Cardiac muscle cell (in vitro differentiated cells and primary cell): Measurements from ENCODE around the gene TNFRSF18. TPM values are rescaled to one million over a fixed set of nuclear protein-coding genes. Genes with fewer than 3 reads are reported as not detected.

Experiments
- DNase-seq, 2 donors: peaks; one replicate each; pipeline versions ENCODE4 v3.0.0 to v3.0.0-alpha.2; 2010 to 2017; ENCODE audit warnings: low read depth in 1 of 2, low spot score in 1 of 2
- H3K27ac ChIP-seq: fragments of 200-600 bp; sonication (generic); 2 replicates; pipeline ENCODE4 v1.5.1; 2016
- H3K27me3 ChIP-seq: fragments of 200-600 bp; sonication (generic); 2 replicates; pipeline ENCODE4 v1.6.0; 2016; ENCODE audit warnings: control low read depth
- H3K36me3 ChIP-seq: fragments of 200-600 bp; sonication (generic); 2 replicates; pipeline ENCODE4 v1.5.1; 2016; ENCODE audit warnings: control low read depth
- H3K4me1 ChIP-seq: fragments of 200-600 bp; sonication (generic); 2 replicates; pipeline ENCODE4 v1.8.1; 2017; ENCODE audit warnings: low read depth, mild to moderate bottlenecking, mixed run types
- H3K4me3 ChIP-seq: fragments of 200-600 bp; sonication (generic); 2 replicates; pipeline ENCODE4 v1.5.1; 2016; ENCODE audit warnings: mild to moderate bottlenecking
- H3K9me3 ChIP-seq: fragments of 200-600 bp; sonication (generic); 2 replicates; pipeline ENCODE4 v1.5.1; 2017; ENCODE audit warnings: low read depth, mild to moderate bottlenecking, control low read depth
- CTCF ChIP-seq: IDR thresholded peaks from 2 replicates; pipeline ENCODE4 v1.5.1; 2012; ENCODE audit warnings: low read depth, mild to moderate bottlenecking, low read length
- polyA plus RNA-seq: library from polyadenylated mRNA; unstranded; fragments of >200 nt; fragmentation: Nextera tagmentation; extraction: Ambion mirVana; gene quantifications from 2 replicates; pipeline ENCODE4 v1.2.1, GENCODE V29; 2016
- total RNA-seq: library from RNA; depleted of rRNA; stranded (reverse); fragments of >200 nt; gene quantifications from 2 replicates; pipeline ENCODE4 v1.2.3, GENCODE V29; 2016

The TNFRSF18 gene
- total and polyA plus RNA-seq, 2 experiments from 2014 or later: 0.39 TPM; not detected in 1

GRCh38 chr1:1227386-1227785 lies 21.0 kb upstream of the TNFRSF18 start:
- no peak for TF ChIP-seq CTCF
- Histone ChIP-seq H3K27ac (no peak overlapping the region), H3K4me3 (no peak overlapping the region), H3K27me3 (no peaks in the 10 kb centered on the region), H3K9me3 (no peaks in the 10 kb centered on the region), H3K36me3 (peaks cover 14% of the 10 kb centered on the region), H3K4me1 (peaks cover 18% of the 10 kb centered on the region)
- no peak for DNase-seq

GRCh38 chr1:1226566-1227362 lies 20.4 kb upstream of the TNFRSF18 start:
- no peak for TF ChIP-seq CTCF
- H3K27me3 ChIP-seq: no peaks in the 10 kb centered on the region
- H3K4me1 ChIP-seq: peaks cover 18% of the 10 kb centered on the region
- H3K4me3 ChIP-seq: no peak overlapping the region
- no peak overlapping the region for H3K27ac ChIP-seq
- no peak for DNase-seq
- H3K36me3 ChIP-seq: peaks cover 20% of the 10 kb centered on the region
- H3K9me3 ChIP-seq: no peaks in the 10 kb centered on the region

- Histone ChIP-seq H3K36me3 (peaks cover 23% of the 10 kb centered on the region), H3K4me1 (peaks cover 16% of the 10 kb centered on the region), H3K27me3 (no peaks in the 10 kb centered on the region), H3K9me3 (no peaks in the 10 kb centered on the region), H3K4me3 (no peak overlapping the region), H3K27ac (no peak overlapping the region)
- no peak for TF ChIP-seq CTCF
- no peak for DNase-seq
Measured at GRCh38 chr1:1225913-1226312, 19.5 kb upstream of the TNFRSF18 start.

GRCh38 chr1:1225238-1225845 lies 18.9 kb upstream of the TNFRSF18 start:
- no peaks in the 10 kb centered on the region for H3K27me3 ChIP-seq
- no peak for TF ChIP-seq CTCF
- no peak overlapping the region for H3K4me3 ChIP-seq
- peaks cover 10% of the 10 kb centered on the region for H3K4me1 ChIP-seq
- no peak overlapping the region for H3K27ac ChIP-seq
- no peaks in the 10 kb centered on the region for H3K9me3 ChIP-seq
- no peak for DNase-seq
- H3K36me3 ChIP-seq: peaks cover 24% of the 10 kb centered on the region

GRCh38 chr1:1223891-1224290 lies 17.5 kb upstream of the TNFRSF18 start:
- DNase-seq: no peak
- no peaks in the 10 kb centered on the region for H3K27me3 ChIP-seq
- no peaks in the 10 kb centered on the region for H3K4me1 ChIP-seq
- H3K4me3 ChIP-seq: no peak overlapping the region
- H3K9me3 ChIP-seq: no peaks in the 10 kb centered on the region
- H3K27ac ChIP-seq: no peak overlapping the region
- peaks cover 24% of the 10 kb centered on the region for H3K36me3 ChIP-seq
- TF ChIP-seq CTCF: no peak
